ENCODE data around the gene TRAF1. TPM values are rescaled to one million over a fixed set of nuclear protein-coding genes. Genes with fewer than 3 reads are reported as not detected.

Gene TRAF1
- total and polyA plus RNA-seq, 2 of the 13 experiments (the other 11 are each of a cell fraction or from before 2014, with no cell fraction given) = 0.44 to 1.0 TPM

DNA sequence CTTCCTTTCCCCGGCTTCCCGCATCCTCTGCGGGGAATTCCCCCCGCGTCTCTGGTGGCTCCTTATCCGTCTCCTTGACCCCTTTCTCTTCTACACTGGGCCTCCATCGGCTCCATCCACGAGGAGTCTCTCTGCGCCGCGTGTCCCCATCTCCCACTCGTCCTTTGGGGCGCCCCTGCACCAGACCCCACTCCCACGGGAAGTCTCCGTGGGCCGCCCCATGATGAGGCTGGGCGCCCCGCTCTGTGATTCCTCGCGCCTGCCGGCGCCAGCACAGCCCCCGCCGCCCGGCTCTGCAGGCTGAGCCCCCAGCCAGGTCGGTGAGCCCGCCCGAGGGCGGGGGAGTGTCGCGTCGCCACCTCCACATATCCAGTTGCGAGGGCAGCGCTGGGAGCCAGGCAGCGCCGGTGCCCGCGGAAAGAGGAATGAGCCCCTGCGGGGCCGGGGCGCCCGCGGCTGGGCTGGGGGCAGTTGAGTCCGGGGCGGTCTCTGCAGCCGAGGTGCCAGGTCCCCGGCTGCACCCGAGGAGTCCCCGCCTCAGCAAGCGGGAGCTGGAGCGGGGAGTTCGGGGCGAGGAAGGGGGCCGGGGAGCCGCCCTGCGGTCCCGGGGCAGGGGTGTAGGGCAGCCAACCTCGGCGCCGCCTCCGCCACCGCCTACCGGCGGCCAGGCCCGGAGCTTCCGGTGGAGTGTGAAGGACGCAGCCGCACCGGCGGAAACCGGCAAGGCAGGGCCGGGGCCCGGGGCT, 2.1 kb upstream of the TRAF1 start (continued):
- no peak for TF ChIP-seq ZNF224 (CRISPR knock-in tag; IDR thresholded peaks at IDR 0.05)
- TF ChIP-seq HHEX (CRISPR knock-in tag; IDR thresholded peaks at IDR 0.05) = no peak
- TF ChIP-seq ZNF567 (CRISPR knock-in tag; IDR thresholded peaks at IDR 0.05; ENCODE audit: borderline replicate concordance) = no peak
- peak; percentile 53; the same call in 1 of the 2 replicates for TF ChIP-seq SRY (CRISPR knock-in tag; IDR thresholded peaks at IDR 0.05)
- no peak for TF ChIP-seq U2AF2 (IDR thresholded peaks at IDR 0.05; ENCODE audit: low read depth, low read length)
- no peak for TF ChIP-seq ZNF296 (CRISPR knock-in tag; conservative IDR thresholded peaks at IDR 0.05)
- TF ChIP-seq POLR2G (IDR thresholded peaks at IDR 0.05; ENCODE audit: low read depth, low read length) = peak; percentile 84
- peak; percentile 4; the same call in 1 of the 2 replicates for TF ChIP-seq ZBTB42 (CRISPR knock-in tag; IDR thresholded peaks at IDR 0.05)
- no peak; the same call in 1 of the 2 replicates for TF ChIP-seq ZNF563 (CRISPR knock-in tag; IDR thresholded peaks at IDR 0.05)
- TF ChIP-seq ZKSCAN8 (CRISPR knock-in tag; IDR thresholded peaks at IDR 0.05; ENCODE audit: borderline replicate concordance) = peak; percentile 61; the same call in 1 of the 2 replicates
- TF ChIP-seq, protein P1, sequence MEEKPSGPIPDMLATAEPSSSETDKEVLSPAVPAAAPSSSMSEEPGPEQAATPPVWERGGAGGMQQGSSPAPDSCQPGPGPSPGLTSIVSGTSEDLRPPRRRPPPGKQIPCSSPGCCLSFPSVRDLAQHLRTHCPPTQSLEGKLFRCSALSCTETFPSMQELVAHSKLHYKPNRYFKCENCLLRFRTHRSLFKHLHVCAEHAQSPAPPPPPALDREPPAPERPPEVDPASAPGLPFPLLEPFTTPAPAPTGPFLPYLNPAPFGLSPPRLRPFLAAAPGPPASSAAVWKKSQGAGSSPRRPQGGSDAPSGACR (CRISPR knock-in tag; IDR thresholded peaks at IDR 0.05) = no peak
- peak; percentile 47; the same call in 1 of the 2 replicates for TF ChIP-seq ZSCAN21 (CRISPR knock-in tag; IDR thresholded peaks at IDR 0.05; ENCODE audit: borderline replicate concordance)
- peak; percentile 54; the same call in 1 of the 2 replicates for TF ChIP-seq ATF7-NPFF (CRISPR knock-in tag; IDR thresholded peaks at IDR 0.05; ENCODE audit: low read depth)
- TF ChIP-seq, protein P2, sequence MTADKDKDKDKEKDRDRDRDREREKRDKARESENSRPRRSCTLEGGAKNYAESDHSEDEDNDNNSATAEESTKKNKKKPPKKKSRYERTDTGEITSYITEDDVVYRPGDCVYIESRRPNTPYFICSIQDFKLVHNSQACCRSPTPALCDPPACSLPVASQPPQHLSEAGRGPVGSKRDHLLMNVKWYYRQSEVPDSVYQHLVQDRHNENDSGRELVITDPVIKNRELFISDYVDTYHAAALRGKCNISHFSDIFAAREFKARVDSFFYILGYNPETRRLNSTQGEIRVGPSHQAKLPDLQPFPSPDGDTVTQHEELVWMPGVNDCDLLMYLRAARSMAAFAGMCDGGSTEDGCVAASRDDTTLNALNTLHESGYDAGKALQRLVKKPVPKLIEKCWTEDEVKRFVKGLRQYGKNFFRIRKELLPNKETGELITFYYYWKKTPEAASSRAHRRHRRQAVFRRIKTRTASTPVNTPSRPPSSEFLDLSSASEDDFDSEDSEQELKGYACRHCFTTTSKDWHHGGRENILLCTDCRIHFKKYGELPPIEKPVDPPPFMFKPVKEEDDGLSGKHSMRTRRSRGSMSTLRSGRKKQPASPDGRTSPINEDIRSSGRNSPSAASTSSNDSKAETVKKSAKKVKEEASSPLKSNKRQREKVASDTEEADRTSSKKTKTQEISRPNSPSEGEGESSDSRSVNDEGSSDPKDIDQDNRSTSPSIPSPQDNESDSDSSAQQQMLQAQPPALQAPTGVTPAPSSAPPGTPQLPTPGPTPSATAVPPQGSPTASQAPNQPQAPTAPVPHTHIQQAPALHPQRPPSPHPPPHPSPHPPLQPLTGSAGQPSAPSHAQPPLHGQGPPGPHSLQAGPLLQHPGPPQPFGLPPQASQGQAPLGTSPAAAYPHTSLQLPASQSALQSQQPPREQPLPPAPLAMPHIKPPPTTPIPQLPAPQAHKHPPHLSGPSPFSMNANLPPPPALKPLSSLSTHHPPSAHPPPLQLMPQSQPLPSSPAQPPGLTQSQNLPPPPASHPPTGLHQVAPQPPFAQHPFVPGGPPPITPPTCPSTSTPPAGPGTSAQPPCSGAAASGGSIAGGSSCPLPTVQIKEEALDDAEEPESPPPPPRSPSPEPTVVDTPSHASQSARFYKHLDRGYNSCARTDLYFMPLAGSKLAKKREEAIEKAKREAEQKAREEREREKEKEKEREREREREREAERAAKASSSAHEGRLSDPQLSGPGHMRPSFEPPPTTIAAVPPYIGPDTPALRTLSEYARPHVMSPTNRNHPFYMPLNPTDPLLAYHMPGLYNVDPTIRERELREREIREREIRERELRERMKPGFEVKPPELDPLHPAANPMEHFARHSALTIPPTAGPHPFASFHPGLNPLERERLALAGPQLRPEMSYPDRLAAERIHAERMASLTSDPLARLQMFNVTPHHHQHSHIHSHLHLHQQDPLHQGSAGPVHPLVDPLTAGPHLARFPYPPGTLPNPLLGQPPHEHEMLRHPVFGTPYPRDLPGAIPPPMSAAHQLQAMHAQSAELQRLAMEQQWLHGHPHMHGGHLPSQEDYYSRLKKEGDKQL (CRISPR knock-in tag; IDR thresholded peaks at IDR 0.05; ENCODE audit: low read depth) = no peak
- no peak for TF ChIP-seq TMF1 (CRISPR knock-in tag; IDR thresholded peaks at IDR 0.05; ENCODE audit: low read depth)
- no peak for TF ChIP-seq HOXA7 (CRISPR knock-in tag; IDR thresholded peaks at IDR 0.05)
- TF ChIP-seq HNF4A (CRISPR knock-in tag; IDR thresholded peaks at IDR 0.05) = no peak
- 0 out of 2 replicates have a peak, but pooled peaks have one; percentile 17 for TF ChIP-seq GFI1 (CRISPR knock-in tag; IDR thresholded peaks at IDR 0.05; ENCODE audit: borderline replicate concordance)
- TF ChIP-seq, protein P3, sequence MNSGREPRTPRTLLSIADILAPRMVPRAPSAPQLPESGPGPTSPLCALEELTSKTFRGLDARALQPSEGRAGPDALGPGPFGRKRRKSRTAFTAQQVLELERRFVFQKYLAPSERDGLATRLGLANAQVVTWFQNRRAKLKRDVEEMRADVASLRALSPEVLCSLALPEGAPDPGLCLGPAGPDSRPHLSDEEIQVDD (CRISPR knock-in tag; IDR thresholded peaks at IDR 0.05; ENCODE audit: borderline replicate concordance) = 0 out of 2 replicates have a peak, but pooled peaks have one; percentile 41
- 0 out of 2 replicates have a peak, but pooled peaks have one; percentile 45 for TF ChIP-seq GTF3A (CRISPR knock-in tag; conservative IDR thresholded peaks at IDR 0.05)
- TF ChIP-seq ZNF839 (CRISPR knock-in tag; IDR thresholded peaks at IDR 0.05; ENCODE audit: borderline replicate concordance) = no peak
- no peak for TF ChIP-seq SMC3 (IDR thresholded peaks at IDR 0.05; ENCODE audit: low read length)
- TF ChIP-seq SP1 (IDR thresholded peaks at IDR 0.05) = no peak
- TF ChIP-seq SP1 (CRISPR knock-in tag; IDR thresholded peaks at IDR 0.05) = no peak
- TF ChIP-seq ZNF383 (CRISPR knock-in tag; IDR thresholded peaks at IDR 0.05; ENCODE audit: borderline replicate concordance) = 0 out of 2 replicates have a peak, but pooled peaks have one; percentile 21

All from HepG2 (cell line).